HepG2 (cell line): ENCODE results near the gene DENND2D. TPM values are rescaled to one million over a fixed set of nuclear protein-coding genes. Genes with fewer than 3 reads are reported as not detected.
A peak's percentile ranks its signal among the peaks of the same experiment; 100 is the strongest.

Experiments used
- ARNT2 ChIP-seq: sonication (generic); formaldehyde crosslinking; IDR thresholded peaks from 2 replicates; pipeline ENCODE4 v1.8.0; 2022; ENCODE audit warnings: mild to moderate bottlenecking, low read depth, missing genetic modification reagents, moderate library complexity
- ASH2L ChIP-seq: fragments of 300-600, 200-600 bp; sonication (generic); IDR thresholded peaks from 2 replicates; pipeline ENCODE4 v1.7.0; 2017; ENCODE audit warnings: low read depth, mild to moderate bottlenecking, moderate library complexity, mixed read lengths, low read length; ENCODE audit not compliant: insufficient read length
- BRD4 ChIP-seq: sonication (generic); formaldehyde crosslinking; IDR thresholded peaks from 2 replicates; pipeline ENCODE4 v1.4.0; 2020; ENCODE audit warnings: missing genetic modification reagents
- FOXO1 ChIP-seq: sonication (generic); formaldehyde crosslinking; IDR thresholded peaks from 2 replicates; pipeline ENCODE4 v1.4.0; 2020; ENCODE audit warnings: missing genetic modification reagents
- FOXP1 ChIP-seq, 2 experiments: fragments of 450-650 bp in 1 of 2; IDR thresholded peaks; 2 replicates each; pipeline ENCODE4 v1.6.1; 2017 to 2018; ENCODE audit warnings: antibody characterized with exemption in 1 of 2
- HNF1B ChIP-seq: sonication (generic); formaldehyde crosslinking; IDR thresholded peaks from 2 replicates; pipeline ENCODE4 v1.5.1; 2020; ENCODE audit warnings: mild to moderate bottlenecking, moderate library complexity, missing genetic modification reagents
- JARID2 ChIP-seq: sonication (generic); formaldehyde crosslinking; IDR thresholded peaks from 2 replicates; pipeline ENCODE4 v1.8.1; 2023; ENCODE audit warnings: missing genetic modification reagents, inconsistent platforms; ENCODE audit not compliant: insufficient replicate concordance
- KDM5B ChIP-seq: sonication (generic); formaldehyde crosslinking; IDR thresholded peaks from 2 replicates; pipeline ENCODE4 v1.4.0; 2020; ENCODE audit warnings: missing genetic modification reagents, mild to moderate bottlenecking, borderline replicate concordance
- KLF13 ChIP-seq: sonication (generic); formaldehyde crosslinking; IDR thresholded peaks from 2 replicates; pipeline ENCODE4 v1.4.0; 2020; ENCODE audit warnings: mild to moderate bottlenecking, missing genetic modification reagents
- NCOA1 ChIP-seq: sonication (generic); formaldehyde crosslinking; IDR thresholded peaks from 2 replicates; pipeline ENCODE4 v1.9.0; 2021; ENCODE audit warnings: missing genetic modification reagents
- POLR2A ChIP-seq, 2 experiments: IDR thresholded peaks; 2 replicates each; pipeline ENCODE4 v1.6.1; 2011; ENCODE audit warnings: low read depth in 2 of 2, low read length in 2 of 2, mild to moderate bottlenecking in 1 of 2, moderate library complexity in 1 of 2; ENCODE audit not compliant: insufficient read depth in 1 of 2
- TAF15 ChIP-seq: fragments of 200-400 bp; formaldehyde crosslinking; IDR thresholded peaks from one replicate; pipeline ENCODE4 v1.6.1; 2018; ENCODE audit warnings: mild to moderate bottlenecking, low read depth, low read length; ENCODE audit not compliant: poor library complexity, severe bottlenecking
- ZC3H4 ChIP-seq: sonication (generic); formaldehyde crosslinking; IDR thresholded peaks from 2 replicates; pipeline ENCODE4 v1.4.0; 2020; ENCODE audit warnings: missing genetic modification reagents, borderline replicate concordance
- ZHX2 ChIP-seq, 2 experiments: sonication (generic) in 1 of 2; formaldehyde crosslinking in 1 of 2; IDR thresholded peaks; 2 replicates each; pipeline versions ENCODE4 v1.6.1 to v1.9.0; 2014 to 2022; ENCODE audit warnings: antibody characterized with exemption in 1 of 2, borderline replicate concordance in 1 of 2, inconsistent platforms in 1 of 2, low read depth in 1 of 2, missing genetic modification reagents in 1 of 2
- ZKSCAN1 ChIP-seq: fragments of 150-350 bp; IDR thresholded peaks from 2 replicates; pipeline ENCODE4 v1.6.1; 2014; ENCODE audit warnings: low read length
- ZNF567 ChIP-seq: sonication (generic); formaldehyde crosslinking; IDR thresholded peaks from 2 replicates; pipeline ENCODE4 v1.8.1; 2023; ENCODE audit warnings: mild to moderate bottlenecking, missing genetic modification reagents, borderline replicate concordance
- ZNF772 ChIP-seq: sonication (generic); formaldehyde crosslinking; IDR thresholded peaks from 2 replicates; pipeline ENCODE4 v1.5.0; 2020; ENCODE audit warnings: mild to moderate bottlenecking, missing genetic modification reagents
- polyA plus RNA-seq, 8 experiments: library from polyadenylated mRNA; depleted of rRNA in 3 of 8; stranded (reverse) in 7 of 8; unstranded in 1 of 8; fragments of >200 nt; fragmentation: Illumina TruSeq in 4 of 8; extraction: Trizol in 4 of 8; gene quantifications; 2 replicates each; pipeline versions ENCODE4 v1.2.1 to v1.2.3, GENCODE V29; 2011 to 2016; ENCODE audit warnings: low read depth in 4 of 8, missing spikeins in 1 of 8, mixed read lengths in 1 of 8; ENCODE audit not compliant: insufficient read depth in 1 of 8
- total RNA-seq, 5 experiments: library from RNA; depleted of rRNA; stranded (reverse); fragments of >200 nt; fragmentation: Illumina TruSeq; extraction: Trizol; gene quantifications; 2 replicates each; pipeline ENCODE4 v1.2.3, GENCODE V29; 2016; ENCODE audit warnings: low read depth in 1 of 5
- TF ChIP-seq, protein P1 (sequence below): sonication (generic); formaldehyde crosslinking; IDR thresholded peaks from 2 replicates; pipeline ENCODE4; 2020; ENCODE audit warnings: missing genetic modification reagents, mild to moderate bottlenecking, borderline replicate concordance

The DENND2D gene
- total and polyA plus RNA-seq, 2 of the 13 experiments (the other 11 are each of a cell fraction or from before 2014, with no cell fraction given): 0.04 TPM; not detected in 1

- TF ChIP-seq HNF1B (CRISPR knock-in tag): peak; percentile 70
- peak; percentile 89 for TF ChIP-seq ZNF772 (CRISPR knock-in tag)
- no peak for TF ChIP-seq ZKSCAN1
- peak; percentile 87 for TF ChIP-seq ASH2L
- TF ChIP-seq KLF13: 0 out of 2 replicates have a peak, but pooled peaks have one; percentile 29
- peak; percentile 22 for TF ChIP-seq JARID2 (CRISPR knock-in tag)
- no peak for TF ChIP-seq ZNF567
- TF ChIP-seq, protein P1, sequence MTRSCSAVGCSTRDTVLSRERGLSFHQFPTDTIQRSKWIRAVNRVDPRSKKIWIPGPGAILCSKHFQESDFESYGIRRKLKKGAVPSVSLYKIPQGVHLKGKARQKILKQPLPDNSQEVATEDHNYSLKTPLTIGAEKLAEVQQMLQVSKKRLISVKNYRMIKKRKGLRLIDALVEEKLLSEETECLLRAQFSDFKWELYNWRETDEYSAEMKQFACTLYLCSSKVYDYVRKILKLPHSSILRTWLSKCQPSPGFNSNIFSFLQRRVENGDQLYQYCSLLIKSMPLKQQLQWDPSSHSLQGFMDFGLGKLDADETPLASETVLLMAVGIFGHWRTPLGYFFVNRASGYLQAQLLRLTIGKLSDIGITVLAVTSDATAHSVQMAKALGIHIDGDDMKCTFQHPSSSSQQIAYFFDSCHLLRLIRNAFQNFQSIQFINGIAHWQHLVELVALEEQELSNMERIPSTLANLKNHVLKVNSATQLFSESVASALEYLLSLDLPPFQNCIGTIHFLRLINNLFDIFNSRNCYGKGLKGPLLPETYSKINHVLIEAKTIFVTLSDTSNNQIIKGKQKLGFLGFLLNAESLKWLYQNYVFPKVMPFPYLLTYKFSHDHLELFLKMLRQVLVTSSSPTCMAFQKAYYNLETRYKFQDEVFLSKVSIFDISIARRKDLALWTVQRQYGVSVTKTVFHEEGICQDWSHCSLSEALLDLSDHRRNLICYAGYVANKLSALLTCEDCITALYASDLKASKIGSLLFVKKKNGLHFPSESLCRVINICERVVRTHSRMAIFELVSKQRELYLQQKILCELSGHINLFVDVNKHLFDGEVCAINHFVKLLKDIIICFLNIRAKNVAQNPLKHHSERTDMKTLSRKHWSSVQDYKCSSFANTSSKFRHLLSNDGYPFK (CRISPR knock-in tag): 0 out of 2 replicates have a peak, but pooled peaks have one; percentile 74
- TF ChIP-seq ARNT2 (CRISPR knock-in tag): peak; percentile 50
- TF ChIP-seq TAF15: peak; percentile 49
- TF ChIP-seq BRD4 (CRISPR knock-in tag): 0 out of 2 replicates have a peak, but pooled peaks have one; percentile 15
- TF ChIP-seq KDM5B (CRISPR knock-in tag): peak; percentile 41; the same call in 1 of the 2 replicates
- TF ChIP-seq NCOA1 (CRISPR knock-in tag): no peak
- peak; percentile 72 to 77 for TF ChIP-seq POLR2A (IDR thresholded peaks at IDR 0.05; ENCODE audit: insufficient read depth in 1 of 2, low read depth in 2 of 2, low read length in 2 of 2)
- TF ChIP-seq ZHX2 (IDR thresholded peaks at IDR 0.05; ENCODE audit: low read depth): no peak
- no peak for TF ChIP-seq ZHX2 (CRISPR knock-in tag; IDR thresholded peaks at IDR 0.05; ENCODE audit: borderline replicate concordance)
- TF ChIP-seq FOXP1 (IDR thresholded peaks at IDR 0.05): no peak
- no peak for TF ChIP-seq FOXP1 (CRISPR knock-in tag; IDR thresholded peaks at IDR 0.05)
- TF ChIP-seq FOXO1: no peak
- 0 out of 2 replicates have a peak, but pooled peaks have one; percentile 17 for TF ChIP-seq ZC3H4 (CRISPR knock-in tag)
Observed at GRCh38 chr1:111139956-111140679, 60.3 kb downstream of the DENND2D start, which contains the start of the genes CEPT1 and DRAM2 (continued).
